IPS DF 6.9 (cell line): ENCODE data around the gene UBXN4.

Experiments used
- DNase-seq: peaks from one replicate; pipeline ENCODE4 v3.0.0-alpha.2; 2013; ENCODE audit warnings: low read depth, low spot score
- H3K27ac ChIP-seq: one replicate; pipeline ENCODE4 v1.5.1; 2013; ENCODE audit warnings: low read length, control low read depth
- H3K27me3 ChIP-seq: 2 replicates; pipeline ENCODE4 v1.6.1; 2013; ENCODE audit warnings: mild to moderate bottlenecking, low read length; ENCODE audit not compliant: control insufficient read depth, insufficient read depth
- H3K36me3 ChIP-seq: 2 replicates; pipeline ENCODE4 v1.6.1; 2013; ENCODE audit warnings: low read length; ENCODE audit not compliant: control insufficient read depth, insufficient read depth
- H3K4me1 ChIP-seq: 2 replicates; pipeline ENCODE4 v1.6.1; 2013; ENCODE audit warnings: low read length; ENCODE audit not compliant: control insufficient read depth, insufficient read depth
- H3K4me3 ChIP-seq: 2 replicates; pipeline ENCODE4 v1.5.1; 2013; ENCODE audit warnings: mild to moderate bottlenecking, low read length
- H3K9me3 ChIP-seq: 2 replicates; pipeline ENCODE4 v1.6.1; 2013; ENCODE audit warnings: low read length, inconsistent platforms; ENCODE audit not compliant: control insufficient read depth, insufficient read depth
- WGBS: extraction: QIAGEN DNeasy Blood & Tissue Kit; methylation state at CpG from one replicate; pipeline ENCODE4 v1.1.7; 2013; ENCODE audit warnings: mixed read lengths, missing lambda C conversion rate; ENCODE audit not compliant: insufficient read length, insufficient coverage; 5-methylcytosine and 5-hydroxymethylcytosine counted together

Gene UBXN4

GRCh38 chr2:135821190-135821589 lies 79.5 kb downstream of the UBXN4 start:
- H3K27ac ChIP-seq = no peak overlapping the region
- no peak for DNase-seq
- H3K4me1 ChIP-seq = no peaks in the 10 kb centered on the region
- H3K4me3 ChIP-seq = no peak overlapping the region
- WGBS = no CpG with 5 or more reads among the region's 2 CpGs
- H3K36me3 ChIP-seq = no peaks in the 10 kb centered on the region
- no peaks in the 10 kb centered on the region; the same call in 1 of the 2 replicates for H3K27me3 ChIP-seq
- H3K9me3 ChIP-seq = no peaks in the 10 kb centered on the region

- H3K4me3 ChIP-seq = no peak overlapping the region
- no CpG with 5 or more reads among the region's 1 CpG for WGBS
- H3K36me3 ChIP-seq = no peaks in the 10 kb centered on the region
- H3K9me3 ChIP-seq = no peaks in the 10 kb centered on the region
- H3K27me3 ChIP-seq = no peaks in the 10 kb centered on the region
- no peak overlapping the region for H3K27ac ChIP-seq
- no peak for DNase-seq
- H3K4me1 ChIP-seq = no peaks in the 10 kb centered on the region
Observed at GRCh38 chr2:135822855-135823254, 81.2 kb downstream of the UBXN4 start.

- no peaks in the 10 kb centered on the region for H3K27me3 ChIP-seq
- H3K4me3 ChIP-seq = no peak overlapping the region
- no CpG with 5 or more reads among the region's 9 CpGs for WGBS
- DNase-seq = no peak
- H3K4me1 ChIP-seq = no peaks in the 10 kb centered on the region
- H3K27ac ChIP-seq = no peak overlapping the region
- no peaks in the 10 kb centered on the region for H3K36me3 ChIP-seq
- H3K9me3 ChIP-seq = no peaks in the 10 kb centered on the region
Observed at GRCh38 chr2:135825131-135825530, 83.5 kb downstream of the UBXN4 start.

GRCh38 chr2:135825550-135826176 lies 84.0 kb downstream of the UBXN4 start:
- no peak overlapping the region for H3K27ac ChIP-seq
- no peak for DNase-seq
- H3K9me3 ChIP-seq = no peaks in the 10 kb centered on the region
- H3K4me3 ChIP-seq = no peak overlapping the region
- H3K4me1 ChIP-seq = no peaks in the 10 kb centered on the region
- no CpG with 5 or more reads among the region's 11 CpGs for WGBS
- H3K27me3 ChIP-seq = no peaks in the 10 kb centered on the region
- no peaks in the 10 kb centered on the region for H3K36me3 ChIP-seq

- no peaks in the 10 kb centered on the region for H3K36me3 ChIP-seq
- WGBS = no CpG with 5 or more reads among the region's 6 CpGs
- no peaks in the 10 kb centered on the region for H3K4me1 ChIP-seq
- no peak for DNase-seq
- no peaks in the 10 kb centered on the region for H3K9me3 ChIP-seq
- no peak overlapping the region for H3K4me3 ChIP-seq
- H3K27ac ChIP-seq = no peak overlapping the region
- no peaks in the 10 kb centered on the region for H3K27me3 ChIP-seq
Observed at GRCh38 chr2:135826544-135826943, 84.9 kb downstream of the UBXN4 start.

GRCh38 chr2:135829378-135830135 lies 87.9 kb downstream of the UBXN4 start:
- no peaks in the 10 kb centered on the region for H3K4me1 ChIP-seq
- no peaks in the 10 kb centered on the region for H3K27me3 ChIP-seq
- WGBS = no CpG with 5 or more reads among the region's 13 CpGs
- DNase-seq = no peak
- H3K27ac ChIP-seq = no peak overlapping the region
- H3K4me3 ChIP-seq = no peak overlapping the region
- H3K9me3 ChIP-seq = no peaks in the 10 kb centered on the region
- no peaks in the 10 kb centered on the region for H3K36me3 ChIP-seq

GRCh38 chr2:135831180-135831812 lies 89.6 kb downstream of the UBXN4 start:
- Histone ChIP-seq H3K27me3 (no peaks in the 10 kb centered on the region), H3K36me3 (no peaks in the 10 kb centered on the region), H3K27ac (no peak overlapping the region), H3K4me1 (no peaks in the 10 kb centered on the region), H3K9me3 (no peaks in the 10 kb centered on the region), H3K4me3 (no peak overlapping the region)
- no peak for DNase-seq
- WGBS = no CpG with 5 or more reads among the region's 14 CpGs

- Histone ChIP-seq H3K27me3 (no peaks in the 10 kb centered on the region), H3K27ac (no peak overlapping the region), H3K4me1 (no peaks in the 10 kb centered on the region), H3K9me3 (no peaks in the 10 kb centered on the region), H3K4me3 (no peak overlapping the region), H3K36me3 (no peaks in the 10 kb centered on the region)
- DNase-seq = no peak
- WGBS = no CpG with 5 or more reads among the region's 6 CpGs
Observed at GRCh38 chr2:135832891-135833290, 91.2 kb downstream of the UBXN4 start.
